Activated CD8-positive, alpha-beta memory T cell treated with anti-CD3 and anti-CD28 coated beads for 1 hour (primary cell): ENCODE measurements around the gene NSMF.
A peak's percentile ranks its signal among the peaks of the same experiment; 100 is the strongest.

Experiments used
- DNase-seq, 2 donors: peaks; one replicate each; pipeline ENCODE4 v3.0.0-alpha.2; 2020; ENCODE audit warnings: low read depth in 1 of 2; ENCODE audit errors: extremely low read depth in 1 of 2

The NSMF gene

DNA sequence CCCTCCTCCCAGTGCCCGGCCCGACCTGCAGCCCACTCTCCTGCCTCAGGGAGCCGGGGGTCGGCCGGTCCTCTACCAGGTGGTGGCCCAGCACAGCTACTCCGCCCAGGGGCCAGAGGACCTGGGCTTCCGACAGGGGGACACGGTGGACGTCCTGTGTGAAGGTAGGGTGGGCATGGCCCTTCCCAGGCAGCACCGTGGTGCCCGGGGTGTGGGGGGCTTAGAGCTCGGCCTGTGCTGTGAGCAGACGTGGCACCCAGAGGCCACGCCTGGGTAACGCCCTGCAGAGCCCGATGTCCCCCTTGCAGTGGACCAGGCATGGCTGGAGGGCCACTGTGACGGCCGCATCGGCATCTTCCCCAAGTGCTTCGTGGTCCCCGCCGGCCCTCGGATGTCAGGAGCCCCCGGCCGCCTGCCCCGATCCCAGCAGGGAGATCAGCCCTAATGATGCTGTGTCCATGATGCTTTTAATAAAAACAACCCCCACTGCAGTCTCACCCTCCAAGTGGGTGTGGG lies 25.2 kb downstream of the NSMF start:
- DNase-seq: no peak

DNA sequence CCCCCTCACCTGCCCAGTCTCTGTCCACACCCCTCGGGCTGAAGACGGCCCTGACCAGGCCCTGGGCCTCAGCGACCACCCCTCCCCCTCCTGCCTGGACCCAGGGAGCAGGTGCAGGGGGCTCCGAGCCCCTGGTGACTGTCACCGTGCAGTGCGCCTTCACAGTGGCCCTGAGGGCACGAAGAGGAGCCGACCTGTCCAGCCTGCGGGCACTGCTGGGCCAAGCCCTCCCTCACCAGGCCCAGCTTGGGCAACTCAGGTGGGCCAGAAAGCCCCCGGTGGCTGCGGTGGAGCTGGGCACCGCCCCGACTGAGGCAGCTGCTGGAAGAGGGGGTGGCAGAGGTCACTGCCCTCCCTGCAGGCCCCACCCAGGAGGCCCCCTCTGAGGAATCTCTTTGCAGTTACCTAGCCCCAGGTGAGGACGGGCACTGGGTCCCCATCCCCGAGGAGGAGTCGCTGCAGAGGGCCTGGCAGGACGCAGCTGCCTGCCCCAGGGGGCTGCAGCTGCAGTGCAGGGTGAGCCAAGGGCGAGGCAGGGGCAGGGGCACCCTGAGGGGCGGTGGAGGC lies 25.7 kb downstream of the NSMF start:
- no peak for DNase-seq

DNA sequence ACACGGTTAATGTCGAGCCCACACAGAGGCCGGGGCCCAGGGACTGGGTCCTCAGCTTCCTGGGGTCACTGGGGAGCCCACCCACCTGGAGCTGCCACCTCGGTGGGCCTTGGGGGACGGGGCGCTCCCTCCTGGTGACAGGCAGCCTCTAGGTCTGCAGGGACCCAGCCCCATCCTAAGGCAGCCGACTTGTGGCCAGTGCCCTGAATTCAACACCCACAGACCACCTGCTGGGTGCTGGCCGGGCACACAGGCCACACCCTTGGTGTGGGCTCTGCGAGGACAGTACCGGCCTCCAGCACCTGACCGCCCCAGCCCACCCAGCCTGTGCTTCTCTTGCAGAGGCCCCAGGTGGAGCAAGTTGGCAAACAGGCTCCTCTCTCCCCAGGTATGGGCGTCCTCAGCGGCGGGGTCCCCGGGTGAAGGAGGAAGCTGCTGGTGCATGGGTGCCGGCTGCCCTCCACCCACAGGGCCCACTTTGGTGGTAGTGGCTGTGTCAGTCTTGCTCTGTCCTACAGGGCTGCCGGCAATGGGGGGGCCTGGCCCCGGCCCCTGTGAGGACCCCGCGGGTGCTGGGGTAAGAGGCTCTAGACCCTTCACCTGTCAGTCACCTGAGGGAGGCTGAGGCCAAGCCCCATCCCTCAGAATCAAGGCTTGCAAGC lies 26.3 kb downstream of the NSMF start:
- no peak for DNase-seq

DNA sequence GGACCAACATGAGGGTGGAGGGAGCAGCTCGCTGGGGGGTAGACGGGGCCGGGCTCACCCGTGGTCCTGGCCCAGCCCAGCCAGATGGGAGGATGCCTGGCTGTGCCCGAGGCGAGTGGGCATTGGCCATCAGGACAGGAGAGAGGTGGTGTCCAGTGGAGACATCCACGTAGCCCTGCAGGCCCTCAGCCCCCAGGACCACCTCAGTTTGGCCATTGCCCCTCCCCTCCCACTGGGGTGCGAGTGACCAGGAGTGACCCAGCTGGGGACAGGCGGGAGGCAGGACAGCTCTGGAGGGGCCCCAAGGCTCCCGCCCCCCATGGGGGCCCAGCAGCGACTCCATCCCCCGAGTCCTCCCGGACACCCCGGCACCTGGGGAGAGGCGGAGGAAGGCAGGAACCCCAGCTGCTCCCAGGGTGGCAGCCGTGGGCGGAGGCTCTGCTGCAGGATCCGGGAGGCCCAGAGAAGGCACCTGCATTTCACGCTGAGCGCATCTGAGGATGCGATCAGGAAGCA lies 27.7 kb downstream of the NSMF start:
- DNase-seq: no peak

DNA sequence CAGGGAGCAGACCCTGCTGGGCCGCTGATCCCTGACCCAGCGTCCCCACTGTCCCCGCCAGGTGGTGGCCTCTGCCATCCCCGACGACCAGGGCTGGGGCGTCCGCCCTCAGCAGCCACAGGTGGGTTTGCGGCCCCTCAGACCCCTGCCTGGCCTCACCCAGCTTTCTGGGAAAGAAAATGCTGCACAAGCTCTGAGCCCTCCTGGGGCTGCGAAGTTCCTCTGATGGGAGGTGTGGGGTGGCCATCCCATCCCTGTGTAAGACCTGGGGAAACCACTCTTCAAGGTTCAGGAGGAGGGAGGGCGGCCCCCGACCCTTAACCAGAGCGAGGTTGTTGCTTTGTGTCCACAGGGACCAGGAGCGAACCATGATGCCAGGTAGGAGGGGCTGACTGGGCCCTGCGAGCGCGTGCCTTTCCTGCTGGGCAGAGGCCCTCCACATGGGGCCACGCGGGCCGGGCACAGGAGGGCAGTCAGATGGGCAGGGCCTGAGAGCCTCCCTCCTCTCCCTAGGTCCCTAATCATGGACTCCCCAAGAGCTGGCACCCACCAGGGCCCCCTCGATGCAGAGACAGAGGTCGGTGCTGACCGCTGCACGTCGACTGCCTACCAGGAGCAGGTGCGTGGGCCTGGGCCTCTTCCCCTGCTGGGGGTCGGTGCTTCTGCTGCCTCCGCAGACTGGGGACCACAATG lies 28.3 kb downstream of the NSMF start:
- no peak for DNase-seq

DNA sequence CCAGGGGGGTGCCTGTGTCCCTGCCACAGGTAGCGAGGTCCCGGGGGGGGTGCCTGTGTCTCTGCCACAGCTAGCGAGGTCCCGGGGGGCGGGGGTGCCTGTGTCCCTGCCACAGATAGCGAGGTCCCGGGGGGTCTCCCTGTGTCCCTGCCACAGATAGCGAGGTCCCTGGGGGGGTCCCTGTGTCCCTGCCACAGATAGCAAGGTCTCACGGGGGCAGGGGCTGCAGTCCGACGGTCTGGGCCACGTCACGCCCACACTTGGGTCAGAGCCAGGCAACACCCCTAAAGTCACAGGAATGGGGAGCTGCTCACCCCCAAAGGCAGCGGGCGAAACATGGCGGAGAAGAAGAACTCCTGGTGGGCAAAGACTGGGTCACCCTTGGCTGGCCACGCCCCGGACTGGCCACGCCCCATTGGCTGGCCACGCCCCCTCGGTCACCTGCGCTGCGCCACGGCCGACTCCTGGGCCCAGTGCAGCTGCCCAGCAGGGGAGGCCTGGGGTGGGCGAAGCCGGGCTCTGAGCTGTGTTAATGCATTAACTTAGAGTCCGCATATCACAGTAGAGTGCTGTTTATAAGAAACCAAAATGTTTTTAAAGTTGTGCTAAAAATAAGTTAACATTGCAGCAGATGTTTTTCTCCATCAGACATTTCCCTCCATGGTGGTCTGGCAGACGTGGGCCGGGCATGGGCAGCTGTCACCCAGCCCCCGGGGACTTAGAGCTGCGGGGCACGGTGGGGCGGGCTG lies 29.0 kb downstream of the NSMF start:
- DNase-seq: no peak

DNA sequence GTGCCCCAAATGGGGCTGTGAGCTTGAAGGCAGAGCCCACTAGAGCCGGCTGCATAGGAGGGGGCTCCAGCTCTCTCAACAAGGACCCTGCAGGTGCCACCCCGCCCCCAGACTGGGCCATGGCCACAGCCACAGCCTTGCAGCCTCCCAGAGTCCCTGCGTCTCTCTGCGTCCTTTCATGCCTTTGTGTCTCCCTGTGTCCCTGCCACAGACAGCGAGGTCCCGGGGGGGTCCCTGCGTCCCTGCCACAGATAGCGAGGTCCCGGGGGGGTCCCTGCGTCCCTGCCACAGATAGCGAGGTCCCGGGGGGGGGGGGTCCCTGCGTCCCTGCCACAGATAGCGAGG lies 29.6 kb downstream of the NSMF start:
- DNase-seq: no peak

DNA sequence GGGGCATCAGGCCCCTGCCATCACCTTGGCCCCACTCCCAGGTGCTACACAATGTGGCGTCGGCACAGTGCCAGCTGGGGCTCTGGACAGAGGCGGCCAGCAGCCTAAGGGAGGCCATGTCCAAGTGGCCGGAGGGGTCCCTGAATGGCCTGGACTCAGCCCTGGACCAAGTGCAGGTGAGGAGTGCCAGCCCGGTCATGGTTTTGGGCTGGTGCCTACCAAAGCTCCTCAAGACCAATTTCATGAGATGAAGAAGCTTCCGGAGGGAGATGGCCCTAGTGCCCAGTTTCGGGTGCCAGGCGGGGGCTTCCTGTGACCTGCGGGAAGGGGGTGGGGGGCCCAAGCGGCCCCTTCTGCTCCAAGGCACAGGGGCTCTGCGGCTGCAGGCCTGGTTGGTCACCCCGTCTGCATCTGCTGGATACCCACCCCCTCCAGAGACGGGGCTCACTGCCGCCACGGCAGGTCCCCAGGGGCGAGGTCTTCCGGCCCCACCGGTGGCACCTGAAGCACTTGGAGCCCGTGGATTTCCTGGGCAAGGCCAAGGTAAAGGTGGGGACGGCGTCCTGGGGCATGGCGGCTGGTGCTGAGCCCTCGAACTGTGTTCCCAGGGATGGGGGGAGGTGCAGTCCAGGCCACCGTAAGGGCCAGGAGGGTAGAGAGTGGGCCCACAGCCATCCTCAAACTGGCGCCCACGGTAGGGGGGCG lies 30.1 kb downstream of the NSMF start:
- no peak for DNase-seq

DNA sequence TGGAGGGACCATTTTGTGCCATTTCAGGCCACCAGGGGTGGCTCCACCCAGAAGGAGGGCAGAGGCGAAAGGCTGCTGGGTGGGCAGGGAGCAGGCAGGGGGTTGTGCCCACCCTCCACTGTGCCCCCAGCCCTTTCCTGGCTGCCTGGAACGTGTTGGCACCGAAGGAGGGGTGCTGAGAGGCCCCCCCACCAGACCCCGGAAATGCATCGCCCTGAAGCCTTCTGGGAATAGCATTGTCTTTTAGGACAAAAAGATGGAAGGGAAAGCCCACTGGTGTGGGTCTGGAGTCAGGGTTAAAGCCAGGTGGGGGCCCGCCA lies 30.9 kb downstream of the NSMF start:
- no peak for DNase-seq

DNA sequence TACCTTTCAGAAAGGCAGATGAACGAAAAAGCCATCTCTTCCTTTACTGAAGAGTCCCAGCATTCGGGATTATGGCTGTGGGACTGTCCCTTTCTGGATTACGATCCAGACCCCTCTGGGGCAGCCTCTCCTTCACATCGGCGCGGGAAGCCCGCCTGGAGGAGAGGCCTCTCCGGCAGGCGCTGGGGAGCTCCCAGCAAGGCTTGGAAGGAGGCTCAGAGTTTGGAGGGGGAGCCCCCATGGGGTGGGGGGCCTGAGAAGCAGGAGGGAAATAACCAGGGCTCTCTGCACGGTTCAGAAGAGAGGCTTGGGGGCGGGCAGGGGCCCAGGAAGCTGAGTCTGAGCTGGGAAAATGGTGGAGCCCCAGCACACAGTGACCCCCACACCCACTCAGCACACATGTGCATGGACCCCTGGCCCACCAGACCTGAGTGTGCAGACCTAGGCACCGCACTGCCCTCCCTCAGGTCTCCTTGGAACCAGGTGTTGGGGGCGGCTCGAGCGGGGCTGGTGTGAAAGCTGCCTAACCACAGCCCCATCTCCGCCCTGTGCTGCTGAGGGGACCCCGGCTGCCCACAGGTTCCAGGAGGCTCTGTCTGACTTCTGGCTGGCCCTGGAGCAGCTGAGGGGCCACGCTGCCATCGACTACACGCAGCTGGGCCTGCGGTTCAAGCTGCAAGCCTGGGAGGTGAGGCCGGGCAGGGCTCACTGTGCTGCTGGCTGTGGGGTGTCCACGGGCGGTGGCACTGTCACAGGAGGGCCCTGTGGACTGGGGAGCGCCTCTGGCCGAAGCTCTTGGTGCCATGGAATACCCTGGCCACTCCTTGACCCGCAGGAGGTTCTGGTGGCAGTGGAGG lies 31.5 kb downstream of the NSMF start:
- no peak for DNase-seq

DNA sequence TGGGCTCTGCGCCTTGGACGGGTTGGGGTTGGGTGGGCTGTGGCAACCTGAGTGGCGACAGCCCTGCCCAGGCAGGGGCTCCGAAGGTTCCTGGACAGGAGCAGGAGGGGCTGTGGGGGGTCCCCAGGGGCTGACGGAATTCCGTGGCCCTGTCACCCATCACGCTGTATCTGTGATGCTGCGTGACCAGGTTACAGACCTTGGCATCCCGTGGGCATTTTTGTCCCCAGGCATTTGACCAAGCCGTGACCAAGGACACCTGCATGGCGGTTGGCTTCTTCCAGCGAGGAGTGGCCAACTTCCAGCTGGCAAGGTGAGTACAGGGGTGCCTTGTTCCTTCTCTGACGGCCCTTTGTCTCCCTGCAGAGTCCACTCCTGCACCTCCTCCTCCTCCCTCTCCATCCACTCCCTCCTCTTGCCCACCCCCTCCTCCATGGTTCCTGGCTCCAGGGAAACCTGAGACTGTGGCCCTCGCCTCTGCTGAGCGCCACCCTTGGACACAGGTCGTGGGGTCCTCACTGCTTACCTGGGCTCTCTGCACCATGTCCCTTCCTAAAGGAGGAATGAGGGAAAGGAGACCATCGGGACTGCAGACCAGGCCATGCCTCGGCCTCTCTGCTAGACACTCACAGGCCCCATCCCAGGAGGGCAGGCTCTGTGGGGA lies 33.0 kb downstream of the NSMF start:
- DNase-seq: no peak

DNA sequence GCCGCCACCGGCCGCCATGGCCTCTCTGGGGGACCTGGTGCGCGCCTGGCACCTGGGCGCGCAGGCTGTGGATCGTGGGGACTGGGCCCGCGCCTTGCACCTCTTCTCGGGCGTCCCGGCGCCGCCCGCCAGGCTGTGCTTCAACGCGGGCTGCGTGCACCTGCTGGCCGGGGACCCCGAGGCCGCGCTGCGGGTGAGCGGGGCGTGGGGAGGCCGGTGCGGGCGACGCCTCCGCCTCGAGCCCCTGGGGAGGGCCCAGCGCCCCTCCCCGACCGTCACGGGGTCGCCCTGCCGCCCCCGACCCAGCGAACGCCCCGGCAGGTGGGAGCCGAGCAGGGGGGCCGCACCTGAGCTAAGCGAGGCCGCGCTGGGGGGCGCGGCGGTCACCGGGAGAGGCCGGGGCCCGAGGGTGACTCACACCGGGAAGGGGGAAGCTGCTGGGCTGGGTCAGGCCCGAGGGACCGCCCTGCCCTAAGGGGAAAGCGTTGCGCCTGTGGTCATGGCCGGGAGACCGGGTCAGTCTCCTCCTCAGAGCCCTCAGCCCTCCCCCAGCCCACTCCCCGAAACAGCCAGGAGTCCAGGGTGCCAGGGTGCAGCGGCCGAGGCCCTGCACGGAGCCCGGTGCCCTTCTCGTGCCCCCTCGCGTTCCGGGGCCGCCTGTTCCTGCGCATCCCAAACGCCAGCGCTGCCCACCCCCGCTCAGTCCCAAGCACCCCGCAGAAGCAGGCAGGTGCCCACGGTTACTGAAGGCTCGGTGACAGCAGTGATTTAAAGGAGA lies 35.4 kb downstream of the NSMF start:
- no peak for DNase-seq

DNA sequence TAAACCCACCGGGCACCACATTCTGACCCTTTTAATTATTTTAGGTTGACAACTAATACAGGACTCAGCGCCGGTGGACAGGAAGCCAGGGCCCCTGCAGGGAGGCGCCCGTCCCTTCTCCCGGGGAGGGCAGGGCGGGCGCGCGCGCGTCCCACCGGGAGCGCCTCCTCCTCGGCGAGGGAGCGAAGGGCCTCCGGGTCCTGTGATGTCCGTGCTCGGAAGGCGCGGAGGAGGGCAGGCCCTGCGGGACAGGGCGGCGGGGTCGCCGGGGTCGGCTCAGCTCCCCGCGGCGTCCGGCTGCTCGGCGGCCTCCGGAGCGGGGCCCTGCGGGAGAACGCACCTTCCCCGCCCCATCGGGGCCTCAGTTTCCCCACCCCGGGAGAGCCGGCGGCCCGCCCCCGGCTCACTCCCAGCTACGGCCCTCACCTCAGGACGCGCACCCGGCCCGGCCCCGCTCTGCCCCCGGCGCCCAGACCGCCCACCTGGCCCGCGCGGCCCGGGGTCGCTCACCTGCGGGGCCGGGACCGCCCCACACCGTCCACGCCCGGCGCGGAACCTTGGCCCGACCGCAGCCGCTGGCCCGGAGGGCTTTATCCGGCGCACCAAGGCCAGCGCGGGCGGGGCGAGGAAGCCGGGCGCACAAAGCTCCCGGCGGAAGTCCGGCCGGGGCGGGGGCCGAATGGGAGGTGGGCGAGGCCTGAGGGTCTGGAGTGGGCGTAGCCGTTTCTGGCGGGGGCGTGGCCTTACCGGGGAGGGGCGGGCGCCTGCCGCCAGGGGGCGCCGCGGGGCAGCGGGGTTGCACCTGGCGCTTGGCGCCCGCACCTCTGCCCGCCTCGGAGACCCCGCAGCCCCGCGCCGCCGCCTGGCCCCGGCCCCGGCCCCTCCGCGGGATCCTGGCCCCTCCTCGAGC lies 36.3 kb downstream of the NSMF start, which contains the start of the genes EXD3 and NOXA1:
TSS of gene EXD3 (minus strand) at position 559 of the 910 bp plus-strand sequence. CDS start 27,805 bp downstream, outside the sequence.
TSS of gene NOXA1 (plus strand) at position 790 of the 910 bp plus-strand sequence. CDS start 137 bp downstream, outside the sequence.
- DNase-seq: peak; percentile 88 to 94

DNA sequence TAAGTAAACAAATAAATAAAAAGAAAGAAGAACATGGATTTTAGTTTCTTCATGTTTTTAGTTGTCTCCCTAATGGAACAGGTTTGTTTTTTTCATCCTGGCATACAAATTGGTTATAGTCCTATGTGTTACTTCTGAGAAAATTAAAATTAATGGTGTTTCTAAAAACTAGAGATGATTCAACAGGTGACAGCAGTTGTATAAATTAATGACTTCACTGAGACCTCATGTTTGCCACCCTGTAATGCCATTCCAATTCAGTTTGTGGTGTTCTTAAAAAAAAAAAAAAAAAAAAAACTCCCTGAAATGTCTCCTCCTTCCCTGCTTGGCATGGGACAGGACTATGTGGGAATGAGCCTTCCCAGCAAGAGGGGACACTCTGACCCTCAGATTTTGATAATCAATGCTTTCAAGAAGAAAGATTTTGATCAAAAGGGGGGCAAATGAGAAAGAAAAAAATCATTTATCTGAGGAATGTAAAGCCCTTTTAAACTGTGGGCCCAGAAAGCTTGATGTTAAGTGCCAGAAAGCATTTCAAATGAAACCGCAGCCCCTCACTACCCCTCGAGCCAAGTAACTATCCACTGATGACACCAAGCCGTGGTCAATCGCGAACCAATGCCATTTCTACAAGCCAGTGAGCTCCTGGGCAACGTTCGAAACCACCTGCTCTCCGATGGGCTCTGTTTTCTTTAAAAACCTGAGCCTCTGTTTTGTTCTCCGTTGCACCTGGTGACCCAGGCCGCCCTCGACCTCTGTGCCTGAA lies 37.1 kb downstream of the NSMF start:
- DNase-seq: no peak

DNA sequence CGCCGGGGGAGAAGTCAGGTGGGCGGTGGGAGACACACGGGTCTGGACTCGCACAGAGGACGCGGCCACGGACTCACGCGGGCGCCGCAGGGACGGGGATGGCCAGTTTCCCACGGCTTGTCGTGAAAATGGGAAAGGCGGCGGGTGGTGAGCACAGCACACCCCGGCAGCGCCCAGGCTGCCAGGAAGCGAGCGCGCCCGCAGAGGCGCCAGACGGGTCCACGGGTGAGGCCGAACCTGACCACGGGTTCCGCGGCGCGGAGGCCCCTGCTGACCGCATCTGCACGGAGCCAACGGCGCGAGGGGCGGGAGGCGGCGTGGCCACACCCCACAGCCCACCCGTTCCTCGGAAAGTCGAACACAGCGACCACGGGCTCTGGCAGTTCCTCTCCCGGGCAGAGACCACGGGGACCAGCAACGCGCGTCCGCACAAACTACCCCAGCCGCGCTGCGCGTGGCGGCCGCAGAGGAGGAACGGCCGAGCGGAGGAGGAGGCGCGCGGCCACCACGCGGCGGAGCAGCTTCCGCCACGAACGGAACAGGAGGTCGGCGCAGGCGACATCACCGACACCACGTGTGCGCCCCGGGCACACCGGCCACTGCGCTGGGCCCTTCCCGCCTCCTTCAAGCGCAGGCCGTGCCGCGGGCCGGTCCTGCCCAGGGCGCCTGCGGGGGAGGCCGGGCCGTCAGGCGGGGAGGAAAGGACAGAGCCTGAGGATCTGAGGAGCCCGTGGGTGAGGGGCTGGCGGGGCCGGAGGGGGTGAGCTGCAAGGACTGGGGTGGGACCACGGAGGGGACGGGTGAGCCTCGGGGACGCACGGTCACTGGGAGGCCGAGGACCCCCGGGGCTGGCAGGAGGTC lies 41.7 kb downstream of the NSMF start:
- no peak for DNase-seq
